COLO668 (cell line): Measurements from ENCODE around the gene TNFAIP2.

Experiments used
- DNase-seq: peaks from one replicate; lab custom pipeline; 2025; ENCODE audit not compliant: unreplicated experiment; lab: John Stamatoyannopoulos, UW

Gene TNFAIP2

DNA sequence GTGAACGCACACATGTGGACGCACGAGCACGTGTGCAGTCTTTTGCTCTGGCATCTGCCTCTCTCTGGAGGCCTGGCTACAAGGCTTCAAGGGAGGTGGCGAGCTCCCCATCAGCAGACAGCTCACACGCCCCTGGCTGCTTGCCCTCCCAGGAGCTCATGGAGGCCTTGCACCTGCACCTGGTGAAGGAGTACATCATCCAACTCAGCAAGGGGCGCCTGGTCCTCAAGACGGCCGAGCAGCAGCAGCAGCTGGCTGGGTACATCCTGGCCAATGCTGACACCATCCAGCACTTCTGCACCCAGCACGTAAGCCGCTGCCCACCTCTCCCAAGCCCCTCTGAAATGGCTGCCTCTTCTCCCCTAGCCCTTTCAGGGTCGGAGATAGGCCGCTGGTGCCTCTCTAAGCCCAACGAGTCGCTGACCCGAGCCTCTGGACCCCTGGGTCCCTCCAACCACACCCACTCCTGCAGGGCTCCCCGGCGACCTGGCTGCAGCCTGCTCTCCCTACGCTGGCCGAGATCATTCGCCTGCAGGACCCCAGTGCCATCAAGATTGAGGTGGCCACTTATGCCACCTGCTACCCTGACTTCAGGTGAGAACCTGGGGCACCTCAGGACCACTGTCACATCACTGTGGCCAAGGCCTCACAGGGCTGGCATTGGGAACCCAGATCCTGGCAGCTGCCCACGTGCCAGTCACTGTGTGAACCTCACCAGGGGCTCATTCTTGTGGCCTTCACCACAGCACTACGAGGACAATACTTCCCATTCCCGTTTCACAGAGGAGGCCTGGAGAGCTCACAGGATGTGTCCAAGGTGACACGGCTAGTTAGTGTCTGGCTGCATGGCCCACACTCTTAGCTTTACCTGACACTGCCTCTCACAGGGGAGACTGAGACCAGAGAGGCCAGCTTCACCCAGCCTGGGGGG is 10.2 kb downstream of the TNFAIP2 start:
- no peak for DNase-seq

DNA sequence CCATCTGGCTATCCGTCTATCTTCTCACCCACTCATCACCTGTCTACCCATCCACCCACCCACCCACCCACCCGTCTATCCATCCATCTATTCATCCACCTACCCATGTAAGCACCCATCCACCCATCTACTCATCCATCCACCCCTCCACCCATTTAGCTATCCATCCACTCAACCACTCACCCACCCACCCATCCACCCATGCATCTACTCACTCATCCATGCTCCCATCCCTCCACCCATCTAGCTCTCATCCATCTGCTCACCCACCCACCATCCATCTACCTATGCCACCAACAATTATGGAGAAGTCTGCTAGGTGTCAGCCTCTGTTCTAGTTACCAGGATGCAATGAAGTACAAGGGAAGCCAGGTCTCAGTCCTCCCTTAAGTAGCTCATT is 11.1 kb downstream of the TNFAIP2 start:
- no peak for DNase-seq

DNA sequence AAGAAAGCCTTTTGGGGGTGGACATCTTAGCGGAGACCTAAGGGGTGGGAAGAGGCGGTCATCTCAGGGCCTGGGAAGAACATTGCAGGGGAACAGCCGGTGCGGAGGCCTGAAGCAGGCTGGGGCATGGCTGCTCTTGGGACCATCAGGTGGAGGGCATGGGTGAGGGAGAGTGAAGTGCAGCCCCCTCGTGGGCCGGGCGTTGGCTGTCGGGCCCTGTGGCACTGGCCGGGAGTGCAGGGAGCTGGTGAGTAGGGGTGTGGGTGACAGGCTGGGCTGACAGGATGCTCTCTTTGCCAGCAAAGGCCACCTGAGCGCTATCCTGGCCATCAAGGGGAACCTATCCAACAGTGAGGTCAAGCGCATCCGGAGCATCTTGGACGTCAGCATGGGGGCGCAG is 11.7 kb downstream of the TNFAIP2 start:
- DNase-seq: no peak

DNA sequence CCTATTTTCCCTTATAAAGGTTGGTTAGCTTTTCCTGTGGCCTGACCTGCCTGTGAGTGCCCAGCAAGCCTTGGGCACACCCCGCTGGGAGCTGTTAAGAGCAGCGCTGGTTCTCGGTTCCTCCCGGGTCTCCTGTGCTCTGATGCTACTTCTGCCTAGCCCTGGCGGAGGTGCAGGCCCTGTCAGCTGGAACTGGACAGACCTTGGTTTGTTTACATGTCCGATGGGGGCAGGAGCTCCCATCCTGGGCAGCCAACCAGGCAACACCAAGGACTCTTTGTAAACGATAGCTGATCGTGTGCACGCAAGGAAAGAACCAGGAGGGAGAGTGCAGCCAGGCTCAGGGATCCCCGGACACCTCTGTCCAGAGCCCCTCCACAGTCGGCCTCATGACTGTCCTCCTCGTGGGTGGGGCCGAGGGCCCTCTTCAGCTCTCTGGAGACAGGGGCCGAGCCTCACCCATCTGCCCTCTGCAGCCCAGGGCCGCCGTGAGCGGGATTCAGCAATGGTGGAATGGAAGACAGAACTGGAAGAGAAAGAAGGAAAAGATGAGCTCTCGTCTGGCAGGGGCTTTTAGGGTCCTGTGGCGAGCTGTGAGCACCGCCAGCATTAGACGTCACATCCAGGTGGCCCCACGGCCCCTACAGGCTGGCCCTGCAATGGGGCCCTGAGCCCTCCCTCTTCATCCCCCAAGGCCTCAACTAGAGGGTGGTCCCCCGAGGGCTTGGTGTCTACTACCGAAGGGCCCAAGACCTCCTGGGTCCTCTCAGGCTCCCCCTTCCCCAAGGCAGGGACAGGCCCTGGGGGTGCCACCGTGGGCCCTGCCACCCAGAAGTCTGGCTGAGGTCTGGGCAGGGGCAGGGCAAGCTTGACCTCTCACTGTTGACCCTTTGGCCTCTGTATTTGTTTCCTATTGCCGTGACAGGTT is 12.3 kb downstream of the TNFAIP2 start:
- DNase-seq: no peak

DNA sequence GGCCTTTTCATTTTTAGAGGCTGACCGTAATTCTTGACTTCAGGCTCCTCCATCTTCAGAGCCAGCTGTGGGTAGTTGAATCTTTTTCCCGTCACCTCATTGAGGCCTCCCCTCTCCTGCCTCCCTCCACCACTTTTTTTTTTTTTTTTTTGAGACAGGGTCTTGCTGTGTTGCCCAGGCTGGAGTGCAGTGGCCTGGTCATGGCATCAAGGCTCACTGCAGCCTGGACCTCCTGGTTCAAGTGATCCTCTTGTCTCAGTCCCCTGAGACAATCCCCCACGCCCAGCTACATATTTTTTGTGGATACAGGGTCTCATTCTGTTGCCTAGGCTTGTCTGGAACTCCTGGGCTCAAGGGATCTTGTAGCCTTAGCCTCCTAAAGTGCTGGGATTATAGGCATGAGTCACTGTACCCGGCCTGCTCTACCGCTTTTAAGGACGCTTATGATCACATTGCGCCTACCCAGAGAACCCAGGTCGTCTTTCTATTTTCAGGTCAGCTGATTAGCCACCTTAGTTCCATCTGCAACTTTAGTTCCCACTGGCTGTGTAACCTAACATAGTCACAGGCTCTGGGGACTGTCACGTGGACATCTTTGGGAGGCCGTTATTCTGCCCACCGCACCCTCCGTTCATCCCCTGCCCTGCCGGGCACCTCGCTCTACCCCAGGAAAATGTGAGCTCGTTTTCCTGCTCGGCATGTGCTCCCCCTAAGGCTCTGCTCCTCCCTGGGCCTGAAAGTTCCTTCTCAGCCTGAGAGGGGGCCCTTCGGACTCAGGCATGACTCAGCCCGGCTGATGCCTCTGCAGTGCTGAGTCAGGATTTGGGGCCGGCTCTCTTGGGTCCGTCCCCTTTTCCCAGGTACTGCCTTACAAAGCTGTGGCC is 13.4 kb downstream of the TNFAIP2 start:
- no peak for DNase-seq

DNA sequence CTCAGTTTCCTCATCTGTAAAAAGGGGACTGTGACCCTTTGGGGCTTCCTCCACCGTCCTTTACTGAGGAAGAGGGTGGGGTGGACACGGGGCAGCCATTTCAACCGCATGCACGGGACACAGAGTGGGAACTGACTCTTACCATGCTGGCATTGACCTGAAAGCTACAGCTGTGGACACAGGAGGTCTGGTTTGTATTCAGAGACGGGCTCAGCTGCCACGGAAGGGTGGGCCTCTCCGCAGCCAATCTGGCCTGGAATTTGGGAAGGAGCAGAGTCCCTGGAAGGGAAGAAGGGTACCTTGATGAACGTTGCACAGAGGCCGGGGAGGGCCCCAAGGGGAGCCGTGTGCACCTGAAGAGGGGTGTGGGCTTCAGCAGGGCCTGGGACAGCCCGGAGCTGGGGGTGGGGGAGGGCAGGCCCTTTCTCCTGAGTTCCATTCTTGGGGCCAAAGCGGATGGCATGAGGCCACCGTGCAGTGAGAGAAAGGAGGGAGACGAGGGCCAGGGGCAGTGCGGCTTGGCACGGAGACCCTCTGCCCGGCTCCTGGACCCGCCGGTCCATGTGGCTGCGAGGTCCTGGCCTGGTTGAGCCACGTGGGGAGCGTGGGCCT is 14.5 kb downstream of the TNFAIP2 start:
- no peak for DNase-seq

DNA sequence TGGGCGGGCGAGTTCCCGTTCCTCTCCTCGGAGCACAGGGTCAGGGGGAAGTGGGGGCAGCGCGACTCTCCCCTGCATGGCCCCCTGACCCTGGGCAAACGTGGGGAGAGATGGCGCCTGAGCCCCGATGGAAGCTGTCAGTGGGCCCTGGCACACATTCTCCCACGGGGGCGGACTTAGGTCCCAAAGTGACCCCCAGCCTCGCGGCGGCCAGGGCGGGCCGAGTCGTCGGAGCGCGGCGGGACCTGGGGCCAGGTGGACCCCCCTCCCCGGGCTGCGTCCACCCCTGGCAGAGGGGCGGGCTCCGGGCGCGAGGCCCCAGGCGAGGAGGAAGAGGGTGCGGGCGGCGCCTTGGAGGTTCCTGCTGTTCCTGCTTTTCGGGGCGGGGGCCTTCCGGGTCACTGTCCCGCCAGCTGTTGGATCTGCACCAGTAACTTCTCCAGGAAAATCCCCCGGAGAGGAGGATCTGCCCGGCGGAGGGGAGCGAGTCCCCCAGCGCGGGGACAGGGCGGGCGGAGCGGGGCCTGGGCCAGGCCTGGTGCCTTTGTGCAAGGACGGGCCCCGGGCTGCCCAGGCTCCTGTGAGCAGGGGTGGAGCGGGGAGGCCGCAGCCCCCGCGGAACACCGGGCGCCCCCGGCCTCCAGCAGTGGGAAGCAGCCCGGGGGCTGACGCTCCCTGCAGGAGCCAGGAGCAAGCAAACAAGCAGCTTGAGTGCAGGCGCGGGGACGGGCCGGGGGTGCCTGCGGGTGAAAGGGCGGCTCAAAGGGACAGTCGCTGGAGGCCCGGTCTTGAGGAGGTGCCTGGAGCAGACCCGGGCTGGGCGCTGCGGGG is 15.3 kb downstream of the TNFAIP2 start:
- DNase-seq: no peak

DNA sequence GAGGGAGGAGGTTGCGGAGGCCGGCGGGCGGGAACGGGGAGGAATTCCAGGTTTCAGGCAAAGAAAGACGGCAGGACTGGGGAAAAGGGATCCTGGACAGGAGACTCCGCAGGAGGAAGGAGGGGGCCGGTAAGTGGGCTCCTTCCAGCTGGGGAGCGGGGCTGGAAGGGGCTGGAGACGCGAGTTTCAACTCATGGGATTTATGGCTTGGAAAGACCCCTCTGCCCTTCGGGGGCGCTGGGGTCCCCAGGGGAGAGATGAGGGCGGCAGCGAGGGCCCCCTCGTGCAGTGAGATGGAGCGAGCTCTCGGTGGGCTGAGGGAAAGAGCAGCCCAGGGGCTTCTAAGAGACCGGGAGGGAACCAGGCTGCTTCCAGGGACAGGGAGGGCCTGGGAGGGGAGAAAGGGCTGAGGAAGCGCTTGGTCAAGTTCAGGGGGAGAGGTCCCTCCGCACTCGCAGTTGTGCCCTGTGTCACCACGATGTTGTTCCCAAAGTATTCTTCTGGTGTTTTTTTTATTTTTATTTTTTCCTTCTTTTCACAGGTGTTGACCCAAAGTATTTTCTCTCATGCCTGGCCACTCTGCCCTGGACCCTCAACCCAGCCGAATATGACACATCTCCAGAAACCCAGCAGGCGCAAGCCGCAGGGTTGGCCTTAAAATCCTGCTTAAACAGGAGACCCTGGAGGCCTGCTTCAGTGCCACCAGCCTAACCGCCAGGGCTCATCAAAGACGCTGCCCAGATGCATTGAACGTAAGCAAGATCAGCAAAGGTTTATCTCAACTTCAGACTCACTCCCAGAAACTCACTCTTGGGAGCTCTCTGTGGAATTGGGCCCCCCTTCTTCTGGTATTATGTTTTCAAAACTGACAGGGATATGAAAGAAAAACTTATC is 16.1 kb downstream of the TNFAIP2 start:
- no peak for DNase-seq

DNA sequence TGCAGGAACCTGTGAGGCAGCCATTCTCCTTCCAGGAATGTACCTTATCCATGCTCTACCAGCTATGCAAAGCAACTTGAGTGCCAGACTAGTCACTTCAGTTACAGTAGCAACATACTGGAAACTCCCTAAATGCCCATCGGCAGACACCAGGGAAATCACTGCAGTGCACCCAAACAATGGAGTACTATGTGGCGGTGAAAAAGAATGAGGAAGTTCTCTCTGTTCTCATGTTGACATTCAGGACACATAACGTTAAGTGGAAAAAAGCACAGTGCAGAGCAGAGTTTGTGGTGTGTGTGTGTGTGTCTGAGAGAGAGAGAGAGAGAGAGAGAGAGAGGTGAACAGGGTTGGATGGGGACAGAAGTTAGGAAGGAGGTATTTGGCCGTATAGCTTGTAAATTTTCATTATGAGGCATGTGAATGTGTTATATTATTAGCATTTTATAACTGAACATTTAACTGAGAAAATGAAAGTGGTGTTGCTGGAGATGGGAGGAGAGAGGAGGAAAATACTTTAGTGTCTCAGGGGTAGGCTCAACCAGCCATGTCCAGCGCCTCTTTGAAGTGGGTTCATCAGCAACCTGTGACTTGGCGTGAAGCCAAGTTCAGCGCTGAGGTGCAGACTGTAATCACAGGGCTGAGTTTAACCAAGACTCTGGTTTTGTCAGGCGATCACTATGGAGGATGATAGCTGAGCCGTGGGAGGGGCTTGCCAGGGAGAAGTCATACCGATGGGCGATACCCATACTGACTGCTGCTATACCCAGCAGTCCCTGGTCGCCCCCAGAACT is 17.3 kb downstream of the TNFAIP2 start:
- DNase-seq: peak; percentile 92

DNA sequence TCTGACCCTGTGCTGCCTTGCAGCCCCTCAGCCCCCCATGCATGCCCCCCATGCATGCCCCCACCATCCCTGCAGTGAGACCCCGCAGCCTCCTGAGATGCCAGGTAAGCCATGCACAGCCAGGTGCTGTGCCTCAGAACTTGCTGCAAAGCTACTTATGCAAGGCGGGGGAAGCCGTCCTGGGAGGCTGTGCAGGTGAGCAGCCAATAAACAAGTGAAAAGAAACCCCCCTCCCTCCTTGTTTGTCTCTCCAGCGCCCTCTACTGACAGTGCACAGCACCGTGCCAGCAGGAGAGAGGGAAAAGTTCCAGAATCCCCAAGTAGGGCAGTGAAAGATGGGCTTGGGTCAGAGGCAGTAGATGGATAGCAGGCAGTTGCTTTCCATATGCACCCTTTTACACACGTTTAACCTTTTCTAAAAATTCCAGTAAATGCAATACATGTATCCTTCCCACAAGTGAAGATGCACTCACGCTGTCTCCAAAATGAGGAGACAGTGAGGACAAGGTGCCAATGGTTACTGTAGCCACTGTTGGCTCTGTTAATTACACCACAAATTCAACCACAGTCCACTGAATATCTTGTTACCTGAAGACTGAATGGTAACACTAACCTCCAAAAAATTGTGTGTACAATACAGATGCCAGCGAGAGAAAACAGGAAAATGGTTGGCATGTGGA is 18.0 kb downstream of the TNFAIP2 start:
- DNase-seq: peak; percentile 75

DNA sequence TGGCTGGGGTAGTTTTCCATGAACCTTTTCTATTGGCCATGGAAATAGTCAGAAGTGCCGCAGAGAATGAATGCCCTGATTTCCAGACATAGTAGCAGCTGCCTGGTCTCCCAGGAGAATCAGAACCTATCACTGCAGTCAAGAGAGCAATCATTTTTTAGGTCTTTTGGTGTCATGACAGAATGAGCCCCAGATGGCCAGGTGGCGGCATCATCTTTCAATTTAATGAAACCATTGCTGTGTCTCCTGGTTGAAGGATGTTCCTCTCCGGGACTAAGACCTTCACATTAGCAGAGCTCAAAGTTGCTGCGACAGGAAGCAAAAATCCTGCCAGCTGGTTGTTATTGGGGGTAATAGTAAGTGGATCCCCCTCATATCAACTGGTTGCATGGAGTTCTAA is 18.8 kb downstream of the TNFAIP2 start:
- peak; percentile 28 for DNase-seq

DNA sequence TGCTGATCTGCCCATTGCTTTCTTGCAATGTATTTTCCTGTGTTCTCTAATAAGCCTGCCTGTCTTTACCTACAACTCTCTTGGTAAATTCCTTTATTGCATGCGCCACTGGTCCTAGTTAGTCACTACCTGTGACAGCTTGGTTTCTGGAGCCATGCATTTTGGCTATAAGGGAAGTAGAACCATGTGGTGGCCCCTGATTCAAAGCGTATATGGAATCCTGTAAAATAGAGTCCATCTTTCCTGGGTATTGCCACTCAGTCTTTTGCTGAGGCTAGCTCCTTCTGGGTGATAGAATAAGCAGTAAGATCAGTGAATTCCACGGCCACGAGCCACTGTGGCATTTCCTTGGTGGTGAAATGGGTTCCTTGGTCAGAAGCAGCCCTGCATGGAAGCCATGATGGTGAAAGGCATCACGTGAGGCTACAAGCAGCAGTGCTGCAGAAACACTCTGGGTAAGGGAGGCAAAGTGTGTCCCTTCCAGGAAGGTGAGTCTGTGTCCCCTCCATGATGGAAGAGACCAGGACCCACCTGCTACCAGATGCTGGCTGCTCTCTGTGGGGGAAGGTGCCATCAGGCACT is 19.6 kb downstream of the TNFAIP2 start:
- DNase-seq: no peak

DNA sequence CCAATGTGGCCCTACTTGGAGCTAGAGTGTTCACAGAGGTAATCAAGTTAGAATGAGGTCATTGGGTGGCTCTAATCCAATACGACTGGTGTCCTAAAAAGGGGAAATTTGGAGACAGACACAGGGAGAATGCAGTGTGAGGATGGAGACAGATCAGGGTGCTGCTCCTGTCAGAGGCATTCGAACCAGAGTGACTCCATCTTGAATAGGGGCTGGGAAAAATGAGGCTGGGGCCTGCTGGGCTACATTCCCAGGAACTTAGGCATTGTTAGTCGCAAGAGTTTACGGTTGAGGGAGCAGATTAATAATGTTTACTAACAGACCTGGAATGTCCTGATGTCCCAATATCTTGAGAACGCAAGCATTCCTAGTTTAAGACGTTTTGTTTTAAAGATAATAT is 20.2 kb downstream of the TNFAIP2 start:
- DNase-seq: no peak

DNA sequence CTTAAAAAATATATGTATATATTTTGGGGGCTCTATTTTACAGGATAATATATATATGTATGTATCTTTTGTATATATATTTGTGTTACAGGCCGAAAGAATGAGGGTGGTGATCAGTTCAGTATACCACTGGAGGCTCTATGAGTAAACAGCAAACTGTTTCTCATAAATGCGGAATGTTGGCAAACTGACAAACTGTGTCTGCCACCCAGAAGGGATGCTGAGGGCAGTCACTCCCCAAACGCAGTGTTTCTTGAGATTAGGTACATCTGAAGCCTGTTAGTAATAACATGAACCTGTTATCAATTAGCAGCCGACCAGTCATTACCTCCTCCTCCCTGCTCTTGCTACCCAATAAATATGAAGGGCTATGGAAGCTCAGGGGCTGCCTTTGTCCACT is 20.8 kb downstream of the TNFAIP2 start:
- no peak for DNase-seq

DNA sequence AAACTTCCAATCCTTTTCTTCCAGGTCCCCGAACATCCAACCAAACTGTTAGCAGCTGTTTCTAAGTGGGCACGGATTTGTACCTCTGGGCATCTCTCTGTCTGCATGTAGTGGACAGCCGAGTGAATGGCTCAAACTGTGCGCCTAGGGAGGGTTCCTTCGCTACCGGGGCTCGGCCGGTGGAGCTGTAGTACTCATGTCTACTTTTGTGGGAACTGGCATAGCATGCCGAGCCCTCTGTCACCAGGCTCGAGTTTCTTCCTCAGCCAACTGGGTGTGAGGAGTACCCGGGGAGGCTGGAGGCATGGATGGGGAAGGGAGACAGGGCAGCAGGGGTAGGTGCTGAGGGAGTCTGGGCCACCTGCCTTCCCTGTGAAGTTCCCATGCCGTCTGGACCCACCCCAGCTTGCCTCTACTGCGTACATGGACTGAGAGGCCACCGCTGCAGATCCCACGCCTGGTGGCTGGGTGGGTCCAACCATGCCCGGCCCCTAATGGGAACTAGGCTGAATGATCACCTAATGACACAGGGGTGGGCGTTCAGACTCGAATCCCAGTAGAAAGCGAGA is 23.0 kb downstream of the TNFAIP2 start:
- no peak for DNase-seq
